IPS-NIHi7 (cell line): ENCODE measurements around the gene PKD1L1.

Source experiments
- DNase-seq: peaks from one replicate; pipeline ENCODE4 v3.0.0; 2012; ENCODE audit warnings: mixed read lengths; ENCODE audit errors: extremely low spot score

Gene PKD1L1

GRCh38 chr7:47818796-47819606 lies 129.3 kb downstream of the PKD1L1 start:
- peak; percentile 75 for DNase-seq

- DNase-seq = no peak
These were observed 130.3 kb downstream of the PKD1L1 start for GRCh38 chr7:47817917-47818316.

GRCh38 chr7:47816647-47817046 lies 131.6 kb downstream of the PKD1L1 start:
- no peak for DNase-seq

GRCh38 chr7:47815867-47816266 lies 132.4 kb downstream of the PKD1L1 start:
- no peak for DNase-seq

- DNase-seq = peak; percentile 67
These were observed 133.2 kb downstream of the PKD1L1 start for GRCh38 chr7:47814905-47815613.

- no peak for DNase-seq
These were observed 134.5 kb downstream of the PKD1L1 start for GRCh38 chr7:47813620-47814260.

GRCh38 chr7:47812429-47813136 lies 135.7 kb downstream of the PKD1L1 start:
- DNase-seq = no peak

GRCh38 chr7:47811632-47812380 lies 136.5 kb downstream of the PKD1L1 start:
- no peak for DNase-seq

GRCh38 chr7:47809387-47809786 lies 138.9 kb downstream of the PKD1L1 start:
- DNase-seq = no peak

- no peak for DNase-seq
These were observed 139.9 kb downstream of the PKD1L1 start for GRCh38 chr7:47808321-47808720.

- DNase-seq = peak; percentile 51
These were observed 140.5 kb downstream of the PKD1L1 start for GRCh38 chr7:47807756-47808155.

GRCh38 chr7:47807126-47807525 lies 141.1 kb downstream of the PKD1L1 start:
- DNase-seq = no peak

- no peak for DNase-seq
These were observed 141.6 kb downstream of the PKD1L1 start for GRCh38 chr7:47806701-47807103.

- no peak for DNase-seq
These were observed 143.3 kb downstream of the PKD1L1 start for GRCh38 chr7:47804767-47805545.

- no peak for DNase-seq
These were observed 144.4 kb downstream of the PKD1L1 start for GRCh38 chr7:47803846-47804245.

GRCh38 chr7:47803025-47803424 lies 145.2 kb downstream of the PKD1L1 start:
- no peak for DNase-seq

- no peak for DNase-seq
These were observed 146.8 kb downstream of the PKD1L1 start for GRCh38 chr7:47801423-47801822.

GRCh38 chr7:47799524-47799923 lies 148.7 kb downstream of the PKD1L1 start:
- no peak for DNase-seq

GRCh38 chr7:47796347-47796746 lies 151.9 kb downstream of the PKD1L1 start:
- DNase-seq = no peak

- no peak for DNase-seq
These were observed 152.6 kb downstream of the PKD1L1 start for GRCh38 chr7:47795631-47796030.
